SK-N-DZ (cell line): ENCODE measurements around the gene GOLT1A.

Experiments
- DNase-seq: peaks from one replicate; pipeline ENCODE4 v3.0.0-alpha.2; 2015; ENCODE audit warnings: low spot score

Gene GOLT1A

GRCh38 chr1:204219971-204220616 is 6.3 kb upstream of the GOLT1A start:
- no peak for DNase-seq

GRCh38 chr1:204218552-204218951 is 4.8 kb upstream of the GOLT1A start:
- no peak for DNase-seq

GRCh38 chr1:204217648-204218000 is 3.8 kb upstream of the GOLT1A start:
- DNase-seq: no peak

- no peak for DNase-seq
Observed at GRCh38 chr1:204216880-204217647, 3.3 kb upstream of the GOLT1A start.

- no peak for DNase-seq
Observed at GRCh38 chr1:204216236-204216635, 2.4 kb upstream of the GOLT1A start.

- no peak for DNase-seq
Observed at GRCh38 chr1:204212715-204213114, 1.1 kb downstream of the GOLT1A start.

GRCh38 chr1:204211046-204211445 is 2.7 kb downstream of the GOLT1A start:
- DNase-seq: no peak

GRCh38 chr1:204207136-204207616 is 6.6 kb downstream of the GOLT1A start:
- DNase-seq: peak; percentile 43

GRCh38 chr1:204206121-204206520 is 7.7 kb downstream of the GOLT1A start:
- no peak for DNase-seq

- DNase-seq: no peak
Observed at GRCh38 chr1:204205486-204205885, 8.3 kb downstream of the GOLT1A start.

GRCh38 chr1:204204944-204205343 is 8.8 kb downstream of the GOLT1A start:
- no peak for DNase-seq

GRCh38 chr1:204203206-204203767 is 10.5 kb downstream of the GOLT1A start:
- no peak for DNase-seq

- DNase-seq: no peak
Observed at GRCh38 chr1:204202481-204202880, 11.3 kb downstream of the GOLT1A start.

- no peak for DNase-seq
Observed at GRCh38 chr1:204201348-204202040, 12.3 kb downstream of the GOLT1A start.

- no peak for DNase-seq
Observed at GRCh38 chr1:204199579-204199978, 14.2 kb downstream of the GOLT1A start.

GRCh38 chr1:204198348-204199340 is 15.1 kb downstream of the GOLT1A start:
- no peak for DNase-seq

- DNase-seq: no peak
Observed at GRCh38 chr1:204197068-204197467, 16.7 kb downstream of the GOLT1A start.

- no peak for DNase-seq
Observed at GRCh38 chr1:204196068-204196795, 17.6 kb downstream of the GOLT1A start, which contains the start of gene KISS1. KISS1 (minus strand) TSS chr1:204196491; CDS start chr1:204192876, 3,615 bp downstream.

GRCh38 chr1:204194771-204195170 is 19.0 kb downstream of the GOLT1A start:
- DNase-seq: no peak

GRCh38 chr1:204194080-204194479 is 19.7 kb downstream of the GOLT1A start:
- DNase-seq: no peak
